Endothelial cell of umbilical vein (primary cell): ENCODE data around the gene CTNNA2. TPM values are rescaled to one million over a fixed set of nuclear protein-coding genes. Genes with fewer than 3 reads are reported as not detected.

Source experiments
- BruUV-seq: library from RNA; stranded (reverse); fragments of 400-500 nt; replicated peaks from 2 replicates; lab custom pipeline; 2021; lab: Mats Ljungman, UMichigan
- CTCF ChIA-PET: fragments of 300-600, 350-600 bp; sonication (Branson Sonifier 250); formaldehyde crosslinking; loops from one replicate; lab custom pipeline; 2021; ENCODE audit warnings: antibody characterized with exemption, inconsistent platforms; lab: Charles Lee
- POLR2A ChIA-PET: fragments of 300-600, 350-600 bp; sonication (Branson Sonifier 250); formaldehyde crosslinking; loops from one replicate; lab custom pipeline; 2021; ENCODE audit warnings: antibody characterized with exemption, inconsistent platforms; lab: Charles Lee
- DNase-seq: peaks from one replicate; pipeline ENCODE4 v3.0.0-alpha.2; 2011; ENCODE audit warnings: low read depth, low spot score
- FAIRE-seq: peaks from 2 replicates; lab custom pipeline; 2011; peaks lifted over from hg19 to GRCh38; lab: Jason Lieb, UNC
- H2AFZ ChIP-seq: 2 replicates; pipeline ENCODE4 v1.6.0; 2012; ENCODE audit warnings: low read depth, low read length, control low read depth, inconsistent platforms
- H3K27ac ChIP-seq: 2 replicates; pipeline ENCODE4 v1.5.1; 2011; ENCODE audit warnings: low read depth, mild to moderate bottlenecking, control low read depth, low read length, moderate library complexity; ENCODE audit not compliant: insufficient read depth
- H3K27me3 ChIP-seq, 2 experiments: 2 replicates each; pipeline versions ENCODE4 v1.6.0 to v1.6.1; 2011; ENCODE audit warnings: low read length in 2 of 2, mixed read lengths in 1 of 2; ENCODE audit not compliant: control insufficient read depth in 2 of 2, insufficient read depth in 2 of 2
- H3K36me3 ChIP-seq, 2 experiments: 2 replicates in 1 of 2; 3 replicates in 1 of 2; pipeline ENCODE4 v1.5.1; 2011; ENCODE audit warnings: low read length in 2 of 2, mild to moderate bottlenecking in 1 of 2, moderate library complexity in 1 of 2; ENCODE audit not compliant: control insufficient read depth in 2 of 2, insufficient read depth in 2 of 2; ENCODE audit errors: extremely low read depth in 1 of 2
- H3K4me1 ChIP-seq: 3 replicates; pipeline ENCODE4 v1.5.1; 2011; ENCODE audit warnings: mild to moderate bottlenecking, low read length; ENCODE audit not compliant: control insufficient read depth, insufficient read depth; ENCODE audit errors: extremely low read depth
- H3K4me2 ChIP-seq: 2 replicates; pipeline ENCODE4 v1.6.1; 2011; ENCODE audit warnings: low read length, control low read depth, mixed read lengths; ENCODE audit not compliant: insufficient read depth
- H3K4me3 ChIP-seq, 3 experiments: fragments of 200-600 bp in 1 of 3; sonication (generic), shearing (Covaris generic) in 1 of 3; replicated peaks in 1 of 3; 2 replicates each; pipeline ENCODE4 v1.5.1; 2011 to 2016; ENCODE audit warnings: control low read depth in 3 of 3, low read length in 3 of 3, mild to moderate bottlenecking in 2 of 3, inconsistent platforms in 1 of 3, low read depth in 1 of 3, moderate library complexity in 1 of 3; ENCODE audit not compliant: insufficient read depth in 1 of 3
- H3K79me2 ChIP-seq: 2 replicates; pipeline ENCODE4 v1.6.0; 2012; ENCODE audit warnings: low read length, inconsistent platforms; ENCODE audit not compliant: control insufficient read depth, insufficient read depth
- H3K9ac ChIP-seq: replicated peaks from 2 replicates; pipeline ENCODE3; 2011; ENCODE audit warnings: low read length, control low read depth; ENCODE audit not compliant: insufficient read depth; ENCODE audit errors: extremely low read depth
- H3K9me1 ChIP-seq: replicated peaks from 3 replicates; pipeline ENCODE4 v1.6.0; 2011; ENCODE audit warnings: mild to moderate bottlenecking, low read length; ENCODE audit not compliant: control insufficient read depth, insufficient read depth; ENCODE audit errors: extremely low read depth
- H3K9me3 ChIP-seq: replicated peaks from 2 replicates; pipeline ENCODE4 v1.5.1; 2012; ENCODE audit warnings: low read length, inconsistent platforms; ENCODE audit not compliant: control insufficient read depth, insufficient read depth
- H4K20me1 ChIP-seq: replicated peaks from 2 replicates; pipeline ENCODE3; 2011; ENCODE audit warnings: mild to moderate bottlenecking, low read length; ENCODE audit not compliant: control insufficient read depth, insufficient read depth; ENCODE audit errors: extremely low read depth
- EZH2 ChIP-seq: IDR thresholded peaks from 2 replicates; pipeline ENCODE4 v1.6.1; 2012; ENCODE audit warnings: borderline replicate concordance, low read depth, mild to moderate bottlenecking, moderate library complexity, low read length, inconsistent platforms; ENCODE audit not compliant: severe bottlenecking
- GATA2 ChIP-seq: IDR thresholded peaks from 2 replicates; pipeline ENCODE4 v1.7.0; 2011; ENCODE audit warnings: low read depth, mild to moderate bottlenecking, moderate library complexity, mixed read lengths, low read length; ENCODE audit not compliant: insufficient read length, insufficient read depth
- JUN ChIP-seq: IDR thresholded peaks from 2 replicates; pipeline ENCODE4 v1.6.1; 2011; ENCODE audit warnings: borderline replicate concordance, low read depth; ENCODE audit not compliant: insufficient read length, insufficient read depth
- POLR2A ChIP-seq: IDR thresholded peaks from 2 replicates; pipeline ENCODE4 v1.6.1; 2012; ENCODE audit warnings: low read depth, mild to moderate bottlenecking, control low read depth, low read length
- POLR2AphosphoS5 ChIP-seq: IDR thresholded peaks from 2 replicates; pipeline ENCODE4 v1.6.1; 2012; ENCODE audit warnings: low read depth, mild to moderate bottlenecking, control low read depth, low read length, moderate library complexity; ENCODE audit not compliant: insufficient read depth
- dilution Hi-C: fragments of 300-500 bp; cut with MboI; formaldehyde crosslinking; loops from one replicate; pipeline ENCODE4 v1.15.0; 2019; ENCODE audit warnings: low sequenced_read_pairs; ENCODE audit not compliant: extremely low pct_ligation_motif_present
- intact Hi-C: fragments of 100-400 bp; cut with micrococcal nuclease; formaldehyde crosslinking; loops from one replicate; pipeline ENCODE4 v1.10.0; 2022
- polyA plus RNA-seq, 4 experiments: library from polyadenylated mRNA; depleted of rRNA in 3 of 4; stranded (reverse) in 3 of 4; unstranded in 1 of 4; fragments of >200 nt; gene quantifications; 2 replicates each; pipeline versions ENCODE4 v1.2.1 to v1.2.3, GENCODE V29; 2011 to 2012; ENCODE audit warnings: missing spikeins in 1 of 4
- total RNA-seq: library from RNA; stranded (reverse); gene quantifications from 2 replicates; pipeline ENCODE4 v1.2.3, GENCODE V29; 2021
- TF ChIP-seq, protein P1 (sequence below), 2 donors: IDR thresholded peaks; 1 replicate in 1 of 2; 2 replicates in 1 of 2; pipeline ENCODE4 v1.5.1; 2011; ENCODE audit warnings: low read length in 2 of 2, mild to moderate bottlenecking in 2 of 2, moderate library complexity in 2 of 2, control low read depth in 1 of 2, inconsistent platforms in 1 of 2, low read depth in 1 of 2; ENCODE audit not compliant: insufficient read depth in 1 of 2; ENCODE audit errors: extremely low read depth in 1 of 2
- TF ChIP-seq, protein P2 (sequence below): IDR thresholded peaks from 2 replicates; pipeline ENCODE4 v1.6.1; 2011; ENCODE audit not compliant: insufficient read depth, insufficient read length

The CTNNA2 gene
- total and polyA plus RNA-seq, 2 donors (not counting 3 experiments of a cell fraction or from before 2014, with no cell fraction given): not detected

DNA sequence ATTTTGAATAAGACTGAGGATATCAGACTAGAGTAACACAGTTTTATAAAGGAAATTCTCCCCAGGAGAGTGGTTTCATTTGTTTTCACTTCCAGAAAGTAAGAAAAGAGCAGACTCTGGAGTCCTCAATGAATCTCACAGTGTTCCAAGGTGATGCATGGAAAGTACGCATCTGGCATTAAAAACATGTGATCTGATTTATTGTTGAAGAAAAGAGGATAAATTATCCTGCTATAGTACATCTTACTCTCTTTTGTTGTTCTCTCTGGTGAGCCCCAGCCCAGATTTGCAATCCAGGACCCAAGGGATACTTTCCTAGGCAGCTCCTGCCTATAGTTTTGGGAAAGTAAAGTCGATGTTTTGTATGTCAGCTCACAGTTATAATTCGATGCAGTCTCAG lies 285.9 kb downstream of the CTNNA2 start:
- Histone ChIP-seq H3K9me3 (peaks cover 4% of the 10 kb centered on the region), H3K9me1 (no peaks in the 10 kb centered on the region), H4K20me1 (no peaks in the 10 kb centered on the region), H2AFZ (no peak overlapping the region), H3K4me3 (no peak overlapping the region), H3K36me3 (no peaks in the 10 kb centered on the region), H3K27ac (no peak overlapping the region), H3K4me2 (no peak overlapping the region), H3K4me1 (no peaks in the 10 kb centered on the region), H3K27me3 (no peaks in the 10 kb centered on the region), H3K9ac (no peak overlapping the region), H3K79me2 (no peaks in the 10 kb centered on the region)
- TF ChIP-seq EZH2: no peak
- TF ChIP-seq, protein P1, sequence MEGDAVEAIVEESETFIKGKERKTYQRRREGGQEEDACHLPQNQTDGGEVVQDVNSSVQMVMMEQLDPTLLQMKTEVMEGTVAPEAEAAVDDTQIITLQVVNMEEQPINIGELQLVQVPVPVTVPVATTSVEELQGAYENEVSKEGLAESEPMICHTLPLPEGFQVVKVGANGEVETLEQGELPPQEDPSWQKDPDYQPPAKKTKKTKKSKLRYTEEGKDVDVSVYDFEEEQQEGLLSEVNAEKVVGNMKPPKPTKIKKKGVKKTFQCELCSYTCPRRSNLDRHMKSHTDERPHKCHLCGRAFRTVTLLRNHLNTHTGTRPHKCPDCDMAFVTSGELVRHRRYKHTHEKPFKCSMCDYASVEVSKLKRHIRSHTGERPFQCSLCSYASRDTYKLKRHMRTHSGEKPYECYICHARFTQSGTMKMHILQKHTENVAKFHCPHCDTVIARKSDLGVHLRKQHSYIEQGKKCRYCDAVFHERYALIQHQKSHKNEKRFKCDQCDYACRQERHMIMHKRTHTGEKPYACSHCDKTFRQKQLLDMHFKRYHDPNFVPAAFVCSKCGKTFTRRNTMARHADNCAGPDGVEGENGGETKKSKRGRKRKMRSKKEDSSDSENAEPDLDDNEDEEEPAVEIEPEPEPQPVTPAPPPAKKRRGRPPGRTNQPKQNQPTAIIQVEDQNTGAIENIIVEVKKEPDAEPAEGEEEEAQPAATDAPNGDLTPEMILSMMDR (IDR thresholded peaks at IDR 0.05; ENCODE audit: extremely low read depth in 1 of 2, insufficient read depth in 1 of 2, low read depth in 1 of 2, low read length in 2 of 2): no peak
- TF ChIP-seq, protein P2, sequence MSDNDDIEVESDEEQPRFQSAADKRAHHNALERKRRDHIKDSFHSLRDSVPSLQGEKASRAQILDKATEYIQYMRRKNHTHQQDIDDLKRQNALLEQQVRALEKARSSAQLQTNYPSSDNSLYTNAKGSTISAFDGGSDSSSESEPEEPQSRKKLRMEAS: no peak
- no peak for TF ChIP-seq JUN
- TF ChIP-seq GATA2: no peak
- no peak for TF ChIP-seq POLR2A
- TF ChIP-seq POLR2AphosphoS5: no peak
- DNase-seq (no peak), FAIRE-seq (no peak)
- no TSS peak for BruUV-seq
- dilution Hi-C loops (no loop called here), intact Hi-C loops (no loop called here)
- POLR2A ChIA-PET: no interaction called here
- CTCF ChIA-PET: no interaction called here
